ENCODE measurements around the gene PACS2. TPM values are rescaled to one million over a fixed set of nuclear protein-coding genes. Genes with fewer than 3 reads are reported as not detected.

PACS2 gene
- total and polyA plus RNA-seq, 2 of the 4 experiments (the other 2 are of a cell fraction), result 15.6 to 32.2 TPM

DNA sequence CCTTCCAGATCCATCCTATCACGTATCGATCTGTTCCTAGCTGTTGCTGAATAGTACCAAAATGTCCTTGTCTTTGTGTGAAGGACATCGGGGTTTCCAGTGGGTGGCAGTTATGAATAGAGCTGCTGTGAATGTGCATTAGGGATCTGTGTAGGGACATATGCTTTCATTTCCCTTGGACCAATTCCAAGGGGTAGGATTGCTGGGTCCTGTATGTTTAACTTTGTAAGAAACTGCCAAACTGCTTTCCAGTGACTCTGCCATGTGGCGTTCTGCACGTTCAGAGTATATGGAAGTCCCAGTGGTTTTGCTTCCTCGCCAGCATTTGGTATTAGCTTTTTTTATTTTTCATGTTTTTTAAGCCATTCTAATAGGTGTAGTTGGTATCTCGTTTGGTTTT, 28.6 kb downstream of the PACS2 start:
- Histone ChIP-seq H4K5ac (ENCODE audit: low read depth, low read length) (no peak overlapping the region), H2AK9ac (replicated peaks; ENCODE audit: low read depth, low read length, poor library complexity) (peak overlapping the region; percentile 63), H2BK15ac (ENCODE audit: low read depth, low read length) (no peak overlapping the region), H3K27ac (ENCODE audit: insufficient read depth, low read length) (no peak overlapping the region), H3K56ac (ENCODE audit: extremely low read depth, insufficient read depth, low read length) (no peak overlapping the region), H3K36me3 (ENCODE audit: control insufficient read depth, insufficient read depth, low read length) (no peaks in the 10 kb centered on the region), H3K4me3 (ENCODE audit: insufficient read depth, low read depth, low read length) (no peak overlapping the region), H2BK120ac (ENCODE audit: low read depth, low read length) (no peak overlapping the region), H2AK5ac (ENCODE audit: low read depth, low read length) (peak overlapping the region; percentile 26; the same call in 1 of the 2 replicates), H3K9me1 (ENCODE audit: insufficient read depth, low read length) (no peaks in the 10 kb centered on the region; the same call in 1 of the 2 replicates), H3K79me1 (ENCODE audit: low read depth in 1 of 2, low read length in 2 of 2) (peaks cover 15 to 48% of the 10 kb centered on the region in 2 experiments), H3K4me1 (ENCODE audit: control insufficient read depth, insufficient read depth, low read length) (peaks cover 7% of the 10 kb centered on the region), H2BK5ac (ENCODE audit: low read depth, low read length, poor library complexity, severe bottlenecking) (no peak overlapping the region), H4K8ac (ENCODE audit: low read depth in 2 of 2, low read length in 2 of 2) (no peak overlapping the region), H3K14ac (replicated peaks; ENCODE audit: low read depth, low read length) (peak overlapping the region; percentile 59; the same call in 1 of the 2 replicates), H3K23ac (ENCODE audit: low read depth, low read length) (0 out of 2 replicates have a peak overlapping the region, but pooled peaks have one; percentile 76), H4K20me1 (ENCODE audit: insufficient read depth, low read length) (peaks cover 50% of the 10 kb centered on the region), H3K4ac (ENCODE audit: low read depth, low read length) (no peak overlapping the region), H3K9ac (ENCODE audit: low read depth, low read length) (0 out of 2 replicates have a peak overlapping the region, but pooled peaks have one; percentile 29), H2BK20ac (ENCODE audit: low read depth, low read length) (no peak overlapping the region), H2AFZ (replicated peaks; ENCODE audit: low read length, poor library complexity) (peak overlapping the region; percentile 29), H3K9me3 (ENCODE audit: control insufficient read depth, insufficient read depth, low read length) (no peaks in the 10 kb centered on the region), H3K27me3 (ENCODE audit: control insufficient read depth, insufficient read depth, low read length) (no peaks in the 10 kb centered on the region), H3K4me2 (ENCODE audit: low read depth, low read length) (peak overlapping the region; percentile 54; the same call in 1 of the 2 replicates), H3K18ac (ENCODE audit: low read depth, low read length) (no peak overlapping the region), H4K91ac (ENCODE audit: insufficient read depth, low read depth, low read length) (no peak overlapping the region)
- dilution Hi-C loops (cut with HindIII; ENCODE audit: low sequenced_read_pairs, unreplicated experiment) (no loop called here), intact Hi-C loops (cut with micrococcal nuclease) (no loop called here), in situ Hi-C loops (cut with MboI; ENCODE audit: low sequenced_read_pairs) (no loop called here)
- ChIA-PET POLR2A (ENCODE audit: unreplicated experiment) (no interaction called here), CTCF (no interaction called here)
- 17% methylated on average over 1 of the region's 7 CpGs; no CpG with 5 or more reads in 1 of the 2 experiments for WGBS, 2 experiments (ENCODE audit: extremely low coverage in 2 of 2, insufficient read length in 1 of 2)
- no TSS peak for BruUV-seq (replicated peaks)
- peak; percentile 56 for DNase-seq
- ATAC-seq (ENCODE audit: low read depth), result peak; percentile 44
- no peak for TF ChIP-seq SMC3 (IDR thresholded peaks at IDR 0.05; ENCODE audit: low read depth, low read length)
- TF ChIP-seq, protein P1, sequence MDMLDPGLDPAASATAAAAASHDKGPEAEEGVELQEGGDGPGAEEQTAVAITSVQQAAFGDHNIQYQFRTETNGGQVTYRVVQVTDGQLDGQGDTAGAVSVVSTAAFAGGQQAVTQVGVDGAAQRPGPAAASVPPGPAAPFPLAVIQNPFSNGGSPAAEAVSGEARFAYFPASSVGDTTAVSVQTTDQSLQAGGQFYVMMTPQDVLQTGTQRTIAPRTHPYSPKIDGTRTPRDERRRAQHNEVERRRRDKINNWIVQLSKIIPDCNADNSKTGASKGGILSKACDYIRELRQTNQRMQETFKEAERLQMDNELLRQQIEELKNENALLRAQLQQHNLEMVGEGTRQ (IDR thresholded peaks at IDR 0.05; ENCODE audit: low read depth, low read length), result no peak

All from IMR-90 (cell line).